OCI-LY3 (cell line): ENCODE results near the gene TSPAN11.

Experiments
- H2AFZ ChIP-seq: fragments of 200-600, 300-600 bp; shearing (Covaris generic); 2 replicates; pipeline ENCODE4 v1.6.0; 2014; ENCODE audit warnings: antibody characterized with exemption, low read depth, low read length
- H3K27ac ChIP-seq: fragments of 200-600, 300-600 bp; sonication (generic); 2 replicates; pipeline ENCODE4 v1.5.1; 2014; ENCODE audit warnings: mild to moderate bottlenecking, low read length, moderate library complexity, mixed read lengths
- H3K27me3 ChIP-seq: fragments of 200-600, 300-600 bp; sonication (generic); 2 replicates; pipeline ENCODE4 v1.6.1; 2014; ENCODE audit warnings: low read depth, low read length, mixed read lengths
- H3K36me3 ChIP-seq: fragments of 200-600, 300-600 bp; sonication (generic); replicated peaks from 2 replicates; pipeline ENCODE3; 2014; ENCODE audit warnings: low read depth, low read length, mixed read lengths
- H3K4me1 ChIP-seq: fragments of 300-600, 200-600 bp; sonication (generic); 2 replicates; pipeline ENCODE4 v1.6.1; 2014; ENCODE audit warnings: low read length, mixed read lengths
- H3K4me2 ChIP-seq: fragments of 200-600, 300-600 bp; sonication (generic); 2 replicates; pipeline ENCODE4 v1.6.1; 2014; ENCODE audit warnings: low read length, mixed read lengths
- H3K4me3 ChIP-seq: fragments of 300-600, 200-600 bp; sonication (generic); 2 replicates; pipeline ENCODE4 v1.5.1; 2014; ENCODE audit warnings: antibody characterized with exemption, mild to moderate bottlenecking, low read length, moderate library complexity
- H3K79me2 ChIP-seq: fragments of 300-600, 200-600 bp; shearing (Covaris generic); 2 replicates; pipeline ENCODE4 v1.6.1; 2014; ENCODE audit warnings: mild to moderate bottlenecking, low read length, mixed read lengths
- H3K9ac ChIP-seq: fragments of 300-600, 200-600 bp; shearing (Covaris generic); 2 replicates; pipeline ENCODE4 v1.6.0; 2014; ENCODE audit warnings: mild to moderate bottlenecking, low read length, moderate library complexity
- H3K9me3 ChIP-seq: fragments of 200-600, 300-600 bp; shearing (Covaris generic); 2 replicates; pipeline ENCODE4 v1.6.1; 2014; ENCODE audit warnings: low read length, mixed read lengths; ENCODE audit not compliant: insufficient read depth
- H4K20me1 ChIP-seq: fragments of 200-600, 300-600 bp; sonication (generic); 2 replicates; pipeline ENCODE4 v1.6.1; 2016; ENCODE audit warnings: low read length, mixed read lengths; ENCODE audit not compliant: insufficient read depth
- CTCF ChIP-seq: fragments of 200-600, 300-600 bp; sonication (generic); IDR thresholded peaks from 2 replicates; pipeline ENCODE4 v1.5.1; 2014; ENCODE audit warnings: antibody characterized with exemption, low read length, low read depth
- EZH2phosphoT487 ChIP-seq: fragments of 200-600 bp; shearing (Covaris generic); IDR thresholded peaks from 2 replicates; pipeline ENCODE4 v1.6.1; 2018; ENCODE audit warnings: antibody characterized with exemption, mixed run types, low read depth

TSPAN11 gene

DNA sequence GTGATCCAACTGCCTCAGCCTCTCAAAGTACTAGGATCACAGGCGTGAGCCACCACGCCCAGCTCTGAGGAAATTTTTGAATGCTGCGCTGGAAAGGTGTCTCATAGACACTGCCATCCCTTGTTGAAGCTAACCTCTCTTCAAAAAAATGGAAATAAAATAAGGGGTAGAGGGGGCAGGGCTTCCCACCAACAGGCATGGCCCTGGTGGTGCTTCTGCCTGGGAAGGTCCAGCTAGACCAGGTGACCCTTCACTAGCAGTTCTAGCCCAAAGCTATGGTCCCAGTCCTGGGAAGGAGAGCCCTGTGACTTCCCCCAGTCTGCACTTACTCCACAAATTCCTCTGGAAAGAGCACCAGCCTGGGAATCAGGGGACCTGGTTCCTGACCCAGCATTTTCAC lies 45.7 kb upstream of the TSPAN11 start:
- Histone ChIP-seq H3K79me2 (no peaks in the 10 kb centered on the region), H3K9me3 (no peaks in the 10 kb centered on the region), H3K4me2 (no peak overlapping the region), H3K9ac (no peak overlapping the region), H3K36me3 (no peaks in the 10 kb centered on the region), H3K27me3 (peaks cover 18% of the 10 kb centered on the region), H3K4me3 (no peak overlapping the region), H4K20me1 (no peaks in the 10 kb centered on the region), H3K4me1 (no peaks in the 10 kb centered on the region), H2AFZ (no peak overlapping the region), H3K27ac (no peak overlapping the region)
- TF ChIP-seq CTCF (no peak), EZH2phosphoT487 (no peak)

DNA sequence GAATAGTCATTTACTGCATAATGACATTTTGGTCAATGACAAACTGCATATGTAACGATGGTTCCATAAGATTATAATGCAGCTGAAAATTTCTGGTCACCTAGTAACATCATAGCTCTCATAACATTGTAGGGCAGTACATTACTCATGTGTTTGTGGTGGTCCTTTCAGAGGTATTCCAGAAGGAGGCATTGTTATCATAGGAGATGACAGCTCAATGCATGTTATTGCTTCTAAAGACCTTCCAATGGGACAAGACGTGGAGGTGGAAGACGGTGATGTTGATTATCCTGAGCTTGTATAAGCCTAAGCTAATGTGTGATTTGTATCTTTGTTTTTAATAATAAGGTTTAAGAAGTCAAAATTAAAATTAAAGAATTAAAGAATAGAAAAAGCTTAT lies 43.8 kb upstream of the TSPAN11 start:
- no peak for TF ChIP-seq EZH2phosphoT487
- no peak for TF ChIP-seq CTCF
- no peaks in the 10 kb centered on the region for H4K20me1 ChIP-seq
- H3K27me3 ChIP-seq = peaks cover 18% of the 10 kb centered on the region
- H3K36me3 ChIP-seq = no peaks in the 10 kb centered on the region
- H3K4me2 ChIP-seq = no peak overlapping the region
- H3K9ac ChIP-seq = no peak overlapping the region
- H3K79me2 ChIP-seq = no peaks in the 10 kb centered on the region
- H3K27ac ChIP-seq = no peak overlapping the region
- H3K9me3 ChIP-seq = no peaks in the 10 kb centered on the region
- H2AFZ ChIP-seq = no peak overlapping the region
- no peaks in the 10 kb centered on the region for H3K4me1 ChIP-seq
- no peak overlapping the region for H3K4me3 ChIP-seq

DNA sequence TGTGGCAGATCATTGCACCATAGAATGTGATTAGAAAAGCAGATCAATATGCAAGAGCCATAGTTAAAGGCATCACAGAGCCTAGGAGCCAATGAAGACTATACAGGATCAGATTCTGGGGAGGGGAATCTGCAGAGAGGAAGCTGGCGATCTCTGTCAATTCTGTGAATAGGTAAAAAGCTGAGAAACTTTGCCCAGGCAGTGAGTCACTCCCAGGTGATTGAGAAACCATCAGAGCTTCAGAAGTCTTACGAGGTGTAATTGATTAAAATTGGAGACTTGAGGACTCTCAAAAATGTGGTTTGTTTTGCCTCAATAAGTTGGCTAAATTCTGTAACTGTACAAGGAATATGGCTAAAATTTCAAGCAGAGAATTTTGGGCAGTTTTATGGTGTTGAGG lies 41.7 kb upstream of the TSPAN11 start:
- Histone ChIP-seq H2AFZ (no peak overlapping the region), H4K20me1 (no peaks in the 10 kb centered on the region), H3K9ac (no peak overlapping the region), H3K4me3 (no peak overlapping the region), H3K79me2 (no peaks in the 10 kb centered on the region), H3K36me3 (no peaks in the 10 kb centered on the region), H3K9me3 (no peaks in the 10 kb centered on the region), H3K27ac (no peak overlapping the region), H3K4me1 (no peaks in the 10 kb centered on the region), H3K27me3 (peaks cover 7% of the 10 kb centered on the region), H3K4me2 (no peak overlapping the region)
- TF ChIP-seq CTCF (no peak), EZH2phosphoT487 (no peak)

- H3K27me3 ChIP-seq = peaks cover 3% of the 10 kb centered on the region
These were observed 41.2 kb upstream of the TSPAN11 start for GRCh38 chr12:30885321-30885720.

More at GRCh38 chr12:30885321-30885720, 41.2 kb upstream of the TSPAN11 start:
- Histone ChIP-seq H3K9ac (no peak overlapping the region), H3K4me2 (no peak overlapping the region), H3K36me3 (no peaks in the 10 kb centered on the region), H3K9me3 (no peaks in the 10 kb centered on the region), H3K27ac (no peak overlapping the region), H3K4me3 (no peak overlapping the region), H3K4me1 (no peaks in the 10 kb centered on the region), H3K79me2 (no peaks in the 10 kb centered on the region), H2AFZ (no peak overlapping the region), H4K20me1 (no peaks in the 10 kb centered on the region)
- TF ChIP-seq EZH2phosphoT487 (no peak), CTCF (no peak)
